Measurements from ENCODE around the gene TACSTD2.
"Not testable (repeated sequence)": the region's sequence is repeated elsewhere in the genome, so short reads cannot be mapped to it uniquely, and the experiment has no call there.

Gene TACSTD2

DNA sequence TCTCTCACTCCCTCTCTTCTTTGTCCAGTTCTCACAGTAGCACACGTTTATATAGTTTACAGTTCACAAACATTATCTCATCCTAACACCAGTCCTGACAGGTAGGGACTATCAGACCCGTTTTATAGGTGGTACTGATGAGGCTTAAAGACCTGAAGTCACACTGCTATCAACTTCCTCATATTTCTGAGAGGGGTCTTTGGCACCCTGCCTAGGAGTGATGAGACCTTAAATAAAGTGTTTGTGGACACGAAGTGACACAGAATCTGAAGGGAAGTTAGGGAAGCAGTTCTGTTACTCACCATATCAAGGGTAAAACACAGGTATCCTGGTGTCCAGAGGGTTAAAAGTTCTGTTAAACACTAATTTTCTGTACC lies 590 bp upstream of the TACSTD2 start:
- ATAC-seq (no peak), DNase-seq (ENCODE audit: low spot score in 2 of 2) (no peak)
- peak overlapping the region; percentile 22 for H3K4me3 Mint-ChIP-seq
- no peak overlapping the region for H3K27ac Mint-ChIP-seq
- peaks cover 5% of the 10 kb centered on the region for H3K36me3 Mint-ChIP-seq
- no peaks in the 10 kb centered on the region for H3K9me3 Mint-ChIP-seq
- H3K4me1 Mint-ChIP-seq = peaks cover 27% of the 10 kb centered on the region

GRCh38 chr1:58576325-58576726 lies 726 bp downstream of the TACSTD2 start:
- ATAC-seq (peak; percentile 37), DNase-seq (ENCODE audit: low spot score in 2 of 2) (no peak)
- H3K27ac Mint-ChIP-seq = peak overlapping the region; percentile 68

GRCh38 chr1:58575551-58576324 lies 1.3 kb downstream of the TACSTD2 start:
- no peaks in the 10 kb centered on the region for H3K9me3 Mint-ChIP-seq
- H3K27ac Mint-ChIP-seq = peak overlapping the region; percentile 68
- ATAC-seq = no peak
- H3K36me3 Mint-ChIP-seq = peaks cover 5% of the 10 kb centered on the region
- H3K4me1 Mint-ChIP-seq = peaks cover 27% of the 10 kb centered on the region
- peak overlapping the region; percentile 74 for H3K4me3 Mint-ChIP-seq
- peak in 1 of 2 donors; percentile 49 for DNase-seq (ENCODE audit: low spot score in 2 of 2)

More at GRCh38 chr1:58576325-58576726, 726 bp downstream of the TACSTD2 start:
- peaks cover 5% of the 10 kb centered on the region for H3K36me3 Mint-ChIP-seq
- H3K4me3 Mint-ChIP-seq = peak overlapping the region; percentile 74
- peaks cover 27% of the 10 kb centered on the region for H3K4me1 Mint-ChIP-seq
- no peaks in the 10 kb centered on the region for H3K9me3 Mint-ChIP-seq

GRCh38 chr1:58574816-58575215 lies 2.2 kb downstream of the TACSTD2 start:
- Mint-ChIP-seq H3K4me3 (no peak overlapping the region), H3K9me3 (no peaks in the 10 kb centered on the region), H3K36me3 (peaks cover 5% of the 10 kb centered on the region), H3K4me1 (peaks cover 27% of the 10 kb centered on the region), H3K27ac (no peak overlapping the region)
- DNase-seq (ENCODE audit: low spot score in 2 of 2) (peak in 1 of 2 donors; percentile 32), ATAC-seq (no peak)

- Mint-ChIP-seq H3K27ac (no peak overlapping the region), H3K4me1 (peaks cover 27% of the 10 kb centered on the region), H3K9me3 (no peaks in the 10 kb centered on the region), H3K36me3 (peaks cover 5% of the 10 kb centered on the region), H3K4me3 (no peak overlapping the region)
- DNase-seq (ENCODE audit: low spot score in 2 of 2) (peak; percentile 12 to 68), ATAC-seq (peak; percentile 97)
Measured at GRCh38 chr1:58573705-58574591, 3.1 kb downstream of the TACSTD2 start.

GRCh38 chr1:58573138-58573537 lies 3.9 kb downstream of the TACSTD2 start:
- peaks cover 26% of the 10 kb centered on the region for H3K4me1 Mint-ChIP-seq
- no peak overlapping the region for H3K27ac Mint-ChIP-seq
- no peaks in the 10 kb centered on the region for H3K9me3 Mint-ChIP-seq
- DNase-seq (ENCODE audit: low spot score in 2 of 2) (no peak), ATAC-seq (no peak)
- H3K36me3 Mint-ChIP-seq = peaks cover 5% of the 10 kb centered on the region
- H3K4me3 Mint-ChIP-seq = no peak overlapping the region

DNA sequence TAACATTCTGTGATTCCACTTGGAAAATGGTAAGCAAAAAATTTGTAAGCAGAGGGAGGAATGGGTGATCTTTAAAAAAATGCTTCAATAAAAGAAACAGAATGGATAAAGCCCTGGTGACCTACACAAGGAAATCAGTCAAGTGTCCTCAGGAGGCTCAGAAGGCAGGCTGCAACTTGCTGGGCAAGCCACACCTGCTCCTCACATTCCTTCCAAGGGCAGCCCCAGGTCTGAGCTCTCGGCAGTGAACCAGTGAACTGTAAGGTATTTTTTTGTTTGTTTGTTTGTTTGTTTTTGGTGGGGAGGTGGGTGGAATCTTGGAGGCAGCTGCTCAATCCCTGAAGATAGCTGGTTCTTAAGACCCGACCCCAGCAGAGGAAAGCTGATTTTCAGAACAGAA lies 4.4 kb downstream of the TACSTD2 start:
- H3K4me1 Mint-ChIP-seq = peaks cover 21% of the 10 kb centered on the region
- H3K36me3 Mint-ChIP-seq = peaks cover 5% of the 10 kb centered on the region
- ATAC-seq (no peak), DNase-seq (ENCODE audit: low spot score in 2 of 2) (peak in 1 of 2 donors; percentile 43)
- H3K9me3 Mint-ChIP-seq = no peaks in the 10 kb centered on the region
- H3K4me3 Mint-ChIP-seq = no peak overlapping the region
- no peak overlapping the region for H3K27ac Mint-ChIP-seq

GRCh38 chr1:58571616-58572015 lies 5.4 kb downstream of the TACSTD2 start:
- no peak overlapping the region for H3K4me3 Mint-ChIP-seq
- no peak for ATAC-seq
- peaks cover 16% of the 10 kb centered on the region for H3K4me1 Mint-ChIP-seq
- no peaks in the 10 kb centered on the region for H3K9me3 Mint-ChIP-seq
- H3K36me3 Mint-ChIP-seq = peaks cover 5% of the 10 kb centered on the region
- DNase-seq (ENCODE audit: low spot score in 2 of 2) = peak in 1 of 2 donors; percentile 20
- H3K27ac Mint-ChIP-seq = no peak overlapping the region

DNA sequence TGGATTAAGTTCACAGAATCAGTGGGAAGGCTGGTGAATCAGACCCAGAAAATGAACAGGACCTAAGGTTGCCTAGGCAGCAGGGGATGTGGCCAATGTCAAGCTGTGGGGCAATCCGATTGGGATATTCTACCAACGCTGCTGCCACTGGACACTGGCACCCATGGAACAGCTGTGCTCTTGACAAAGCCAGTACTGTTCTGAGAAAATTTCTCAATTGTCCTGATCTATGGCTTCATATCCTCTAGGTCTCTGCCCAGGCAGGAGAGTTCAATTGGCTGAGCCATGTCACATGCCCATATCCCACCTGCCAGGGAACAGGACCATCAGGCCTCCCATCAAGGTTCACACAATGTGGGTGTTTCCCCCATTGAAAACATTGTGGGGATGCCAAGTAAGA lies 6.2 kb downstream of the TACSTD2 start:
- Mint-ChIP-seq H3K4me1 (peaks cover 8% of the 10 kb centered on the region), H3K27ac (no peak overlapping the region), H3K9me3 (no peaks in the 10 kb centered on the region), H3K4me3 (no peak overlapping the region), H3K36me3 (no peaks in the 10 kb centered on the region)
- ATAC-seq (no peak), DNase-seq (ENCODE audit: low spot score in 2 of 2) (peak in 1 of 2 donors; percentile 42)

DNA sequence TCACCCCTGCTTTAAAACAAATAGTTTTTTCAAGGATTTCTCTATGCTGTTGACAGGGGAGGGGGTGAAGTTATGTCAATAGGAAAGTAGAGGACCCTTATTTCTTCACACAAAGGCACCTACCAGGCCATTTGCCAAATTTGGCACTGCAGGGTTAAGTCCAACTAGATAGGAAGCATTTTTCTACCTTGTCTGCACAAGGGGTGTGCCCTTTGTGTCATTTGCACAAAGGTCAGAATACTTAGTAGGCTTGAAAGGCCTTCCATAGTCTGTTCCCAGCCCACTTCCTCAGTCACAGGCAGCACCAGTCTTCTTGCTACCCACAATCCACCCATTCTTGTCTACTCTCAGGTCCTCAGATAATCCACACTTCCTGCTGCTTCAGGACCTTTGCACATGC lies 7.0 kb downstream of the TACSTD2 start:
- H3K36me3 Mint-ChIP-seq = no peaks in the 10 kb centered on the region
- no peak overlapping the region for H3K4me3 Mint-ChIP-seq
- peaks cover 8% of the 10 kb centered on the region for H3K4me1 Mint-ChIP-seq
- no peak for ATAC-seq
- H3K9me3 Mint-ChIP-seq = no peaks in the 10 kb centered on the region
- H3K27ac Mint-ChIP-seq = no peak overlapping the region
- peak in 1 of 2 donors; percentile 25 for DNase-seq (ENCODE audit: low spot score in 2 of 2)

DNA sequence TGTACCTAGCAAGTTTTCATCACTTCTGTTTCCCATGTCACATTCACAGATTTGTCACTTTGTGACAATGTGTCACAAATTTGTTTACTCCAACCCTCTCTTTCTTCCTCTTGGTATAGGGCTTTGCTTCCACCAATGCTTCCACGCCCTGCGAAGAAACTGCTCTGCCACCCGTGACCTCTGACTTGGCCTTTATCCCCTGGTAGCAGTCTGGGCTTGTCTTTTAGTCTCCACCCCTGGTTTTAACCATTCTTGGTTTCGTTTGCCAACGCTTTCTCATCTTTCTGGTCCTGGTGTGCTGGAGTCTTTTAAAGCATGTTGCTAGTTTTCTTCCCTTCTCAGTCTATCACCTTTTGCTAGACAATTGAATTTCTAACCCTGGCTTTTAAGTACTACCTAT lies 8.1 kb downstream of the TACSTD2 start:
- Mint-ChIP-seq H3K27ac (no peak overlapping the region), H3K4me1 (peaks cover 8% of the 10 kb centered on the region), H3K36me3 (no peaks in the 10 kb centered on the region), H3K9me3 (no peaks in the 10 kb centered on the region), H3K4me3 (no peak overlapping the region)
- DNase-seq (ENCODE audit: low spot score in 2 of 2) (peak in 1 of 2 donors; percentile 26), ATAC-seq (no peak)

DNA sequence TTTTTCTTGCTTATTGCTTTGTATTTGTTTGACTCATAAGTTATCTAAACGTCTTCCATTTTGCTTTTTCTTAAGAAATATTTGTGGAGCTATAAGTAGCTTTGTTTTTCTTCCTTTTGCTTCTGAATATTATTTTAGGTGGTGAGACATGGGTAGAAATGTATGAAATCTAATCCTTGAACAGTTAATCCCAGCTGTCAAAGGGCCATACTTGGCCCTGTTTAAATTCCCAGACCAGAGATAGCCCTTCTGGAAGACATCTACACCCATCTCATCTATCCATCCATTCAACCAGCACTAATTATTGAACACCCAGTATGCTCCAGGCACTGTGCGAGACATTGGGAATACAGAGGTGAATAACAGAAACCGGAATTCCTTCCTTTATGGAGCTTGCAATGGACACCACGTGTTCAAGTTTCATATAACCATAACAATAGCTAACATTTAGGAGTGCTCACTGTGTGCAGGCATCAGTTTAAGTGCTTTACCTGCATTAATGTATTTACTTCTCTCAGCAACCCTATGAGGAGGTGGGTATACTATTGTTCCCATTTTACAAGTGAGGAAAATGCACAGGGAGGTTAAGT lies 8.7 kb downstream of the TACSTD2 start:
- Mint-ChIP-seq H3K4me1 (peaks cover 4% of the 10 kb centered on the region), H3K9me3 (no peaks in the 10 kb centered on the region), H3K4me3 (no peak overlapping the region), H3K27ac (no peak overlapping the region), H3K36me3 (no peaks in the 10 kb centered on the region)
- ATAC-seq (no peak), DNase-seq (ENCODE audit: low spot score in 2 of 2) (peak in 1 of 2 donors; percentile 20)

DNA sequence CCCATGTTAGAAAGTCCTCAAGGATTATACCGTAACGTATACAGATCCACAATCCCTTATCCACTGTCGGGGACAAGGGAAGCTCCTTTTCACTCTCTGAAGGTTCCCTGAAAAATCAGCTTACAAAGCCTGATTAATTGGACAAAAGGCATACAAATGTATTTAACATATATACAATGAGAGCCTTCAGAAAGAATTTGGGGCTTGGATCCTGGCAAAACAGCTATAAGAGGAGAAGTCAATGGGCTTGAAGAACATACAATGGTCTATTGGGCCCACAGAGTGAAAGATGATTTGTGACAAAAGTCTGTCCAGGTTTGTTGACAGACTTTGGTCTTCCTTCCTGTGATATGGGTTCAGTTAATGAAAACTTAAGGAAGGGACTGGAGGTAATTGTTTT lies 10.7 kb downstream of the TACSTD2 start:
- no peak for ATAC-seq
- DNase-seq (ENCODE audit: low spot score in 2 of 2) = no peak
- H3K4me1 Mint-ChIP-seq = no peaks in the 10 kb centered on the region
- H3K4me3 Mint-ChIP-seq = no peak overlapping the region
- no peak overlapping the region for H3K27ac Mint-ChIP-seq
- no peaks in the 10 kb centered on the region for H3K9me3 Mint-ChIP-seq
- H3K36me3 Mint-ChIP-seq = no peaks in the 10 kb centered on the region

- not testable (repeated sequence) for DNase-seq (ENCODE audit: low spot score in 2 of 2); H3K9me3 Mint-ChIP-seq; H3K4me3 Mint-ChIP-seq; H3K27ac Mint-ChIP-seq; H3K4me1 Mint-ChIP-seq; H3K36me3 Mint-ChIP-seq; ATAC-seq
Measured at GRCh38 chr1:58563715-58564114, 13.3 kb downstream of the TACSTD2 start.

DNA sequence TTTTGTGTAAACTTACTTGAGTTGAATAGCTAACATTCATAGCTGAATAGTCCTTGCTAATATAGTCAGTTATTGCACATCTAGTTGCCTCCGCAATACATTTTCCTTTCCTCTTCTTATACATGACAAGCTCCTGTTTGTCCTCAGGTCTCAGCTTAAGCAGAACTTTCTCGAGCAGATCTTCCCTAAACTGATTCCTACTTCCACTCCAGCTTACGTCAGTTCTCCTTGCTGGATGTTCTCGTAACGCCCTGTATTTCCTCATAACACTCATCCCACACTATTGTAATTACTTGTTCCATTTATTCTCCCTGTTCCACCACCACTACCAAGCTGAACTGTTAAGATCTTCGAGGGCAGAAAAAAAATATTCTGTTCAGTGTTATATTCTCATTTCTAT lies 15.4 kb downstream of the TACSTD2 start:
- Mint-ChIP-seq H3K9me3 (no peaks in the 10 kb centered on the region), H3K4me1 (no peaks in the 10 kb centered on the region), H3K4me3 (no peak overlapping the region), H3K36me3 (no peaks in the 10 kb centered on the region), H3K27ac (no peak overlapping the region)
- ATAC-seq (no peak), DNase-seq (ENCODE audit: low spot score in 2 of 2) (peak in 1 of 2 donors; percentile 7)
